Activated CD8-positive, alpha-beta memory T cell treated with anti-CD3 and anti-CD28 coated beads, Interleukin-2, amount 50 U/mL, for 24 hours (primary cell): ENCODE measurements around the gene DUSP7.

Source experiments
- DNase-seq: peaks from one replicate; pipeline ENCODE4 v3.0.0-alpha.2; 2020; ENCODE audit errors: extremely low read depth

The DUSP7 gene

DNA sequence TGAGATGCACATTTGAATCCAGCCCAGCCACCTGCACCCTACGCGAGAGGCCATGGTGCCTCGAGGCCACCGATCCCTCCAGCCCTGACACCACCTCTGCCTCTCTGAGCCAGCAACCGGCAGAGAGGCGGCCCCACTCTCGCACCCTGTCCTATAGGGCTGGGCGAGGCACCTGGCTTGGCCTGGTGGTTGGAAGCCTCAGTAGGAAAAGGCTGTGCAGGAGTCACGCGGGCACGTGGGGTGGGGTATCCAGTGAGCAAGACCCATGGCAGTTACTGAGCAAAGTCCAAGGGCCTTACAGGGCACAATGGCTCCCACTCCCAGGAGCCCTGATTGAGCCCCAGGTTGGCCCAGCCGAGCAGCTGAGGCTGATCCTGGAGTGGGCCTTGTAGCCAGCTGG is 12.4 kb upstream of the DUSP7 start:
- DNase-seq: no peak

DNA sequence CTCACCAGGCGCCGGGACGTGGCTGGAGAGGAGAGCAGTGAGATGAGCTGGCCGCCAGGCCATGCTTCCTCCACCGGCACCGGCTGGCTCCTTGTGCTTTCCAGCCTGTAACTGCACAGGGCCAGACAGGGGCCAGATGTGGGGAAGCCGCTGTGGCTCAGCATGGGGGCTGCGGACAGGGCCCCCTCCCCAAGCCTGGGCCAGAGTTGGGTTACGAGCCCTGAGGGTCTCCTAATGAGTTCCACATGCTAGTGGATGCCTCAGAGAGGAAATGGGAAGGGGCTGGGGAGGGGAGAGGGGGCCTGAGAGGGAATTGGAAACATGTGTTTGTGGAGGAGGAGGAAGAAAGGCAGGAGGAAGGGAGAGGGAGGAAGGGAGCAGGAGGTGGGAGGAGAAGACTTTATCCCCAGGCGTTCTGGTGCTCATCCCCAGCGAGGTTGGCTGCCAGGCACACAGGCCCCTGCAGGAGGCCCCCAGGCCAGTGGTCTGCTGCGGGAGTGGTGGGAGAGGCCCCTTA is 11.7 kb upstream of the DUSP7 start:
- no peak for DNase-seq

DNA sequence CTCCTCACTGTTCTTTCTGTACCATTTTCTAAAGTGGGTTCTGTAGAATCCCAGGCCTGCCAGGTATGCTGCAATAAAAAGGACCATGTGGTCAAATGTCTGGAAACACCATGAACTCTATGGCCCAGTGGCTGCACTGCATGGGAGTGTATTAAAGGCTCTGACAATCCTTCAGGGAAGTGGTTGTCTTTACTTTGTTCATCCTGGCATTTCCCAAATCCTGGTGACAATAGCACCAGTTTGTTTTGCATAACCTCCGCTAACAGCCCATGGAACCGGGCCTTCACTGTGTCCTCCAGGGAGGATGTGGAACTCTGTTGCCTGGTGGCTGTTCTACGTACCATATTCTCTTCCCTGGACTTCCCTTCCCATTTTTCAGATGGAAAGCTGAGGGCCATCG is 11.2 kb upstream of the DUSP7 start:
- no peak for DNase-seq

DNA sequence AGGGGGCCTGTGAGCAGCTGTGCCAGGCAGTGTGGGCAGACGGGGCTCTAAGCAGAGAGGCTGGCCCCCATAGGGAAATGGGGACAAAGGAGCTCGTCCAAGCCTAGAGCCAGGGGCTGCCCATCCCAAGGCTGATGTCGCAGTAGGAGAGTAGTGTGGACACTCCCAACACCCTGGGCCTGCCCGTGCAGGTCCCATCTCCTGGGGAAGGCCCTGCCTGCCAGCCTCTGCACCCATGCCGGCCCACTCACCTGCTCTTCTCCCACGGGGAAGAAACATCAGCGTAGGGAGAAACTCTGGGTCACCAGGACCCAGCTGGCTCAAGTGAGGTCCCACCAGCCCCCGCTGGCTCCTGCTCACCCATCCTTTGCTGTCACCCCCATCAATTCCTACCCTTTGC is 10.7 kb upstream of the DUSP7 start:
- DNase-seq: no peak

DNA sequence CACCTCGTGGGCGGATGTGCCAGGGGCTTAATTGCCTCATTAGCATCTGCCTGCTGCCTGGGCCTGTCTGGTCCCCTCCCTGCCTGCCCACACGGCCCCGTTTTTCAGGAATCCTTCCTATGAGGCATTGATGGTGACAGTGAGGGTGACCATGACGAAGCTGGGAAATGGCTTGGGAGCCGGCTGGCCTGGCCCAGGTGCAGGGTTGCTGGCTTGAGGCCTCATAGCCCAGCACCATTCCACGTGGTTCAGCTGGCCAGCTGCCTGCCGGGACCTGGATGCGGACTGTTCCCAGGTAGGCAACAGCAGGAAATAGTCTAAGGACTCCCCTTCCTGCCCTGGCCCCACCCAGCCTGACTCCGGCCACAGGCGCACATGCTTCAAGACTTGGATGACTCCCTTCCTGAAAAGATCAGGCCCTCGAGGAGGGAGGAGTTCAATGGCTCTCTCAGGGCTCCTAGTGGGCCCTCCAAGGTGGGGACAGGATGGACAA is 8.9 kb upstream of the DUSP7 start:
- no peak for DNase-seq

DNA sequence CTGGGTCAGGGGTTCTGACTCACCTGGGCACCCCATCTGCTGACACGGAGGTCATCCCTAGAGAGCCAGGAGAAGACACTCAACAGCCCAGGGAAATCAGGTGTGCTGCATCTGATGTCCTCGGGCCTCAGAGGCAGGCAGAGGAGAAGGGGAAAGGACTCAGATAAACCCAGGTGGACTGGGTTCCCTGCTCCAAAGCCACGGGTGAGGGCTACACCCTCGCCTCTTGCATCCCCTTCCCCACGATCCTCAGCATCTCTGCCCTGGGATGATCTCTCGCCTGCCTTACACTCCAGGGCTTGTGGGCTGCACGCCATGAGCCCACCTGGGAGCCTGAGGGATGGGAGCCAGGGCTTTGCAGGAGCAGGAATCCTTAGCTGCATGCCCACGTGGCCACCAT is 8.2 kb upstream of the DUSP7 start:
- no peak for DNase-seq

DNA sequence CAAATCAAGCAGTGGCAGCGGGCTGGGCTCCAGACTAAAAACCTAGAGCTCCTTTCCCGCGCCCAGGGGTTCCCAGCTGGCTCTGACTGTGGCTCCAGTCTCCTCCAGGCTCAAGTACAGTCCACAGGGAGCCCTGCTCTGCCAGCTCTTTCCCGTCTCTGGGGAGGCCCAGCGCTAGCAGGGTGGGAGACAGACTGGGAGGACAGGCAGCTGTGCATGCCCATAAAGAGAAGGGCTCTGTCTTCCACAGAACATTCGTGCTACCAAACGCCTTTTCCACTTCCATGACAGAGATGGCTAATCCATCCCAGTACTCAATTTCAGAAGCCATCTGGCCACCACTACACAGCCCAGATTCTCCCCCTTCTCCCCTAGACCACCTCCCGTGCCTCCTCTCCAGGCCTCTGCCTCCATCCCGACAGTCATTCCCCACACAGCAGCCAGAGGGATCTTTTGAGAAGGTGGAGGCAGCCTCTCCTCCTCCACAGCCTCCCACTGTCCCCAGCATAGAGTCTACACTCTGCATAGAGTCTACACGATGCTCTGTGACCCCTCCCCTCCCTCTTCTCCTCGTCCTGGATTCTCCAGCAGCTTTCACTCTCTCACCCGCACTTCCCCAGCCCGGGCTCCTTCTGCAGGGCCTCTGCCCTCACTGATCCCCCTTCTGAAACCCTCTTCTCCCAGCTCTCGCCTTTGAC is 6.8 kb upstream of the DUSP7 start:
- DNase-seq: no peak

DNA sequence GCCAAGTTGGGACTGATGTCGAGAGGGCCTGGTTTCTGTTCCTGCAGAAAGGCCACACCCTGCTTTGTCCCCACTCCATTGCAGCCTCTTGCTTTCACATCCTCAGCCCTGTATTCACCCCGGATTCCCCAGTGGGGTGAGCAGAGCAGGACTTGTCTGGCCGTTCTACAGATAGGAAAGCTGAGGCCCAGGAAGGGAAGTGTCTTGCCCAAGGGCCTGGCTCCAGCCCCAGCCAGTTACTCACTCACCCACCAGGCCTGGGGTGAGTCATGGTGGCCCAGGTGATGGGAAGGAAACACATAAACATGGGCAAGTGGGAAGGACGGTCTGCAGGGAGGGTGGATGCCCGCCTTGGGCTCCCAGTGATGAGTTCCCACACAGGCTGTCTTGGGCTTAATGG is 6.1 kb upstream of the DUSP7 start:
- no peak for DNase-seq

DNA sequence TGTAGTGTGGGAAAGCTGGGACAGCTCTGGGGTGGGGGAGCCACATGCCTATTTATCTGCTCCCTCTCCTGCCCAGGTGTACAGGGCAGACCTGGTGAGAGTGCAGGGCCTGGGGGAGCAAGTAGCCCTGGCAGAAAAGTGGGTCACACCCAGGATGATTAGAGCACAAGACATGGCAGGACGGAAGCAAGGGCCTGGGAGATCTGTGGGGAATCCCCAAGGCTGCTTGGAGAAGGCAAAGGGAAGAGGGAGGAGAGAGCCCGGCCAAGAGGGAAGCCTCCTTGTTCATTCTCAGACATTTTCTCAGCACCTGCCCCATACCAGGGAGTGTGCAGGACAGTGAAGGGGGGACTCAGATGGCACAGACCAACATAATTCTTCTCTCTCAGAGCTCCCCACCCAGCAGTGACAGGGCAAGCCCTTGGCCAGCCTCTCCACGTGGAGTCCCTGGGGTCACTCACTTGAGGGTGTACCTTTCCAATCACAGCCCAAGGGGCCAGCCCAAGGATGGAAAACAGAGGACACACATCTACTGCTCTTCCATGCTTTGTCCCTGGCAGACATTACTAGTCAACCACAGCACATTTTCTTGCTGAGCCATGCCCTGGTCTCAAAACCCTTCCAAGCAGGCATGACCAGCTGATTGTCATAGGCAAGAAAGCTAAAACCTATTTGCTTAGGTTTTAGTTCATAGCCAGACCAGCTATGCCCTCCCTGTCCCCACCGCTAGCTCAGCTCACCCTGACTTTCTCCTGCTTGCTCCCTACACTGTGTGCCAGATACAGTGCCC is 4.9 kb upstream of the DUSP7 start:
- DNase-seq: no peak

DNA sequence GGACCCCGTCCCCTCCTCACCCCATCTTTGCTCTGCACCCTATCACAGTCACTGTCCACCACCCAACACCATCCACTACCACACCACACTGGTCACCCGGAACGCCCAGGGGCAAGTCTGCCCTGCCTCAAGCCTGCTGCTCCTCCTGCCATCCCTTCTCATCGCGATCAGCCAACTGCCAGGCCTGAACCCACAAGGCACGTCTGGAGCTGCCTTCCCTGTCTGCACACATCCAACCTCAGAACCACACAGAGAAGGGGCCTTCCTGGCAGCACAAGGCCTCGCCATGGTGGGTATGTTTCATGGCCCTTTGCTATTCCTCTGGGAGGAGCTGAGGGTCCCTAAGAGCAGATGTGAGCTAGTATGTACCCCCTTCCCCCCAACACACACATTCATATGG is 3.4 kb upstream of the DUSP7 start:
- no peak for DNase-seq

DNA sequence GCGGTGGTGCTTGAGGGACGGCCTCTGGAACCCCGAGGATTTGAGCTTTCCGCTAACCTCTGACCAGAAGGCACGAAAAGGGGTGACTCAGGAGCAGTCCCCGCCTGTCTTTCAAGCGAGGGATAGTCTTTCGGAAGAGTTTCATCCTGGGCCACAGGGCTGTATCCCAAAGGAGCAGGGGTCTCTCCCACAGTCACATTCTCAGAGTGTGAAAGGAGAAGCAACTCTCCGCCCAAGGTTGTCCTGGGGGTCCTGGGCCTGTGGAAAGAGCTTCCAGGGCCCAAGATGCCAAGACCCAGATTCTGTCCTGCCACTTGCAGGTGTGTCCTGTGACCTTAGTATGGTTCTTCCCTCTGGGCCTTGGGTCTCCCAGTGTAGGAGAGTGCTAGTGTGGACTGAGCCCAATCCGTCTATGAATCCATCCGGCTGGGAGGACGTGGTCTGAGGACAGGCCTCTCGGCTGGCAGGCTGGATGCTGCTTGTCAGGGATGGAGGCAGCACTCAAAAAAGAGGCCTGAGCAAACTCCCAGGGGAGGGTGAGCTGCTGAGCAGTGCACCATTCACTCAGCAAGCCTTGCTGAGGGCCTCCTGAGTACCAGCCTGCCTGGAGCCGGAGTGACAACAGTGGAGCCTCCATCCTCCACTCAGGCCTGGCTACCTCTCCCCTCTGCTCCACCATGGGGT is 1.6 kb upstream of the DUSP7 start:
- no peak for DNase-seq

DNA sequence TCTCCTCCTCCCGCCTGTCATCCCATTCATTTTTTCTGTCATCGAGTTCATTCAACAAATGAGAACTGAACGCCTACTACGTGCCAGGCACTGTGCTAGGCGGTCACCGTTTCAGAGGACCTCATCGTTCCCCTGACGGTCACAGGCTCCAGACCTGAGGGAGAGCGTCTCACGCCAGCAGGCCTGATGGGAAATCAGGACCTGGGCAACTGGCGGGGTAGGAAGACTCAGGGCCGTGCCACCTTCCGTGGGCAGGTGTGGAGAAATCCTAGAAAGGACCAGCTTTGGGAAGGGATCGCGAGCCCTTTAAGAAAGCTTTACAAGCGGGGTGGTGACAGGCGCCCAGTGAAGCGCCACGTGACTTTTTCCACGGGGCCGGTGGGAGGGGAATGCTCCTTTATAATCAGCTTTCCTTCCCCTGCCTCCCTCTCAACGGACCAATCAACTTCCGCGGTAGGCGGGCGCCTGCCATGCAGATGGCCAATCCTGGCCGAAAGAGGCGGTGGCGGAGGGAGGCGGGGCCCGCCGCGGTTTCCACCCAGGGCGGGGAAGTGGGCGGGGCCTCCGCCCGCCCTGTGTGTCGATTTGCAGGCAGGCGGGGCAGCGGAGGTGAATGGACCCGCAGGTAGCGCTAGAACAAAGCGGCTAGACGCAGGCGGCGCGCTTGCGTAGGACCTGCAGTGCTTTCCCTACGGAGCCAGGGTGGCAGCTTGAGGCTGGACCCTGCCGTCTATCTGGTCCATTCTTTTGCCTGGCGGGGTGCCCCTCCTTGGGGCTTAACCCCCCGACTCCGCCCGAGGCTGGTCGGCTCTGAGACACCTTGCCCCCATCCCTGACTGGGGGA is 819 bp upstream of the DUSP7 start:
- DNase-seq: peak; percentile 99

DNA sequence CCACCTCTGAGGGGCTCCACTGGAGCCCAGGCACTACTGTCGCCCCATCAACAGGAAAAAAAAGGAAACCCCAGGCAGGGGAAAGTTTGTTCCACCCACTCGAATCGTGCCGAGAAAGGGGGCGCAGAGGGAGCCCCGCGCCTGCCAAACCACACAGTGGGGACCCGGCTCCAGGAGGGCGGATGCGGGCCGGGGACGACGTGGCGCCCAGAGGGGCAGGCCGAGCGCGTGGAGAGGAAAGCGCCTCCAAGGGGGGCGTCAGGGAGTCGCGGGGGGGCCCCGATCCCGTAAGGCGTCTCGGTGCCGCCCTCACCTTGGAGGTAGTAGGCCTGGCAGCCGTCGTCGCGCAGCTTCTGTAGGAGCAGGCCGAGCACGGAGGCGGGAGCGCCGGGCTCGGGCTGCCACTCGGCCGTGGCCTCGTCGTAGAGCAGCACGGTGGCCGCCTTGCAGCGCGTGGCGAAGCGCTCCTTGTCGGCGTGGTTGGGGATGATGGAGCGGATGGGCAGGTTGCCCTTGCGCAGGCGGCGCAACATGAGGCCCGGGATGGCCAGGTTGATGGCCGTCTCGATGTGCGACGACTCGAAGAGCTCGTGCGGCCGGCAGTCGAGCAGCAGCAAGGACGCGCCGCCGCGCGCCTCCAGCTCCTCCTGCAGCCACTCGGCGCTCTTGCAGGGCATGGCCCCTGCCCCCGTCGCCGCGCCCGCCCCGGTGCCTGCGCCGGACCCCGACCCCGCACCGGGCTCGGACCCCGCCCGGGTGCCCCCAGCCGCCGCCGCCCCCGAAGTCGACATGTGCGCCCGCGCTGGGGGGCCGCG is 627 bp downstream of the DUSP7 start:
- no peak for DNase-seq

DNA sequence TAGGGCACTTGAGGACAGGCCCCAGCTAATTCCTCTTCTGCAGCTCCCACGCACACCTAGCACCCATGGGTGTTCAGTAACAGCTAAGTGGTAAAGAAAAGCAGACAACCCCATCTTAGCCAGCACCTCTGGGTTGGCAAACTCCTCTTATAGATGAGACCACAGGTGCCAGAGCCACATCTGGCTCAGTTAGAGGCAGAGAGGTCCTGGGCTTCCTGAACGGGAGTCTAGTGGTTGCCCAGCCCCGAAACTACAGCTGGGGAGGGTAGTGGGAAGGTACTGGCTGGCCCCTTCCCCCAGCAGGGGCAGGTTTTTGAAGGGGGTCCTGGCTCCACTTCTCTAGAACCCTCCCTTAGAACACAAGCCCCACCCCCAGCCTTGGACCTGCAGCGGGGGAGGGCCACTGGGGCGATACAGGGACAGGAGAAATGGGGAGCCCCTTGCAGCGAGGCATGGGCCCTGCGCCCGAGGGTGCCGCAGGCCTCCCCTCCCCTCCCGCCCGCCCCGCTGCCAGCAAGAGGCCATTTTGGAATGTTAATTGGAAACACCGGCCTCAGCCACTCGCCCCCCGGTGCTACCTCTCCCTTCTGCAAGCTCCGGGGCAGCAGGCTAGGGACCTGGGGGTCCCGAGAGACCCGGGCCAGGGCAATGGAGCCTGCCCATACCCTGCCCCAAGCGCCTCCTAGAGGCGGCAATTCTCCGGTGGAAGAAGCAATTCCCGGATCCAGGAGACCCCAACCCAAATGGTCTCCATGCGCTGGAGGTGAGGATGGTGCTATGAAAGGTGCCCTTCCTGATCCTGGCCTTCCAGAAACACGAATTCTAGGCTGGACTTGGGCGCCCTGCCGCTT is 1.5 kb downstream of the DUSP7 start:
- DNase-seq: no peak

DNA sequence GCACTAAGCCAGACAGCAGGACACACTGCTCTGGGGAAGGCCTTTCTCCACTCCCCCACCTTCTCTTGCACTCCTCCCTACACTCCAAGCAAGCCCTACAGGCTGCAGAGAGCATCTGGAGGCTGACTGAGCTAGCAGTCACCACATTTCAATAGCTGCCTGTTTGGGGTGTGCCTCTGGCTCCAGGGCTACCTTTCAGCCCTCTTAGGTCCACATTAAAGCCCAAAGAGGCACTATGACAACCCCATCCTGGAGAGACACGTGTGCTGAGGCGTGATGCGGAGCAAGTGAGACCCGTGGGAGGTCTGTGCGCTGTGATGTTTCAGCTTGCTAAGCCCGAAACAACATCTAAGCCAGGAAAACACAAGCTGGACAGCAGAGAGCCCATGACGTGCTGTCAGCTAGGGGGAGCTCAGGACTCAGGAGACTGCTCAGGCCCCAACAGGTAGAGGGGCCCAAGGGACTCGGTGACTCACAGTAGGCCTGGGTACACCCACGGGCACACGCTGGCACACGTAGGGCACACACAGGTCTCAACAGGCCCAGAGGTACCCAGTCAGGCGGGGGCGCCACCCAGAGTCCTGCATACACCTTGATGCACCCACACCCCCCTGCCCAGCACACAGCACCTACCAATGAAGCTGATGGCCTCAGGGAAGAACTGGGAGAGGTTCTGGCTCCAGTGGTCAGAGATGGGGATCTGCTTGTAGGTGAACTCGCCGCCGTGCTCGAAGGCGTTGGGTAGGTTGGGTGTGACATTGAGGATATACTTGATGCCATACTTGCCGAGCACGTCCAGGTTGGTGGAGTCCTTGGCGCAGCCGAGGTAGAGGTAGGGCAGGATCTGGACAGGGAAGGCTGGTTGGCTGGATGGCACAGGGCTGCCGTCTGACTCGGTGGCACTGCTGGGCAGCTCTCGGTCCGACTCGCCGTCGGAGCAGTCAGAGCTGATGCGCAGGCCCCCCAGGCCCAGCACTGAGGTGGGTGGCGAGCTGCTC is 2.8 kb downstream of the DUSP7 start:
- no peak for DNase-seq

DNA sequence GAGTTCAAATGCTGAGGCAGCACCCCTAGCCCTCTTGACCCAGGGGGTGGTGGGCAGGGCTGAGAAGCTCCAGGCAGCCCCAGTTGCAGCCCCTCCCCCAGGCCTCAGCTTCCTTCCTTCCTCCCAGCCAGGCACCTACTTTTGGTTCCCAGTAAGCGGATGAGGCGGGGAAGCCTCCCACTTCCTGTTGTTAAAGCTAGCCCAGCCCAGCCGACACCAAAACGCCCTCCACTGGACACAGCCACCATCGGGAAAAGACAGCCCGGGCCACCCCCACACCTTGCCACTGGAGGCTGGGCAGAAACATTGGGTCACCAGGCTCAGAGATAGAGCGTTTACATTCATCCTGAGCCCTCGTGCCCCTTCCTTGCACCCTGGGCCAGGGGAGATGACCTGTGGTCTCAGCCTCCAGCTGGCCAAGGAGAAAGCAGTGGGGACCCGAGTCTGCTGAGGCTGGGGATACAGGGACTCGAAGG is 3.5 kb downstream of the DUSP7 start:
- no peak for DNase-seq

DNA sequence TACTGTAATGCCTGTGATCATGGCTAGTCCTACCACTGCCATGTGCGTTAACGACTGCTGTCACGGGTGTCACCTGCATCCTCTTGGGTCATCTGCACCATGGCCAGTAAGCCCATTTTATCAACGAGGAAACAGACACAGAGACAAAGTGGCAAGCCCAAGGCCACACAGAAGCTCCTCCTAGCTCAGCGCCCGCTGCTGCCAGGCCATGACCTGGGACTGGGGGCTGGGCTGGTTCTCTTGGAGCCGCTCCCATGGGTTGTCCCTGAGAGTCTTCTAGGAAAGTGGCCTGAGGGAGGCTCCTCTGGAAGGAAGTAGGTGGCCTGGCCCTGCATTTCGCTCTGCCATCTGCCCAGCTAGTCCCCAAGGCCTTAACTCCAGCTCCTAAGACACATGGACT is 4.9 kb downstream of the DUSP7 start:
- no peak for DNase-seq

DNA sequence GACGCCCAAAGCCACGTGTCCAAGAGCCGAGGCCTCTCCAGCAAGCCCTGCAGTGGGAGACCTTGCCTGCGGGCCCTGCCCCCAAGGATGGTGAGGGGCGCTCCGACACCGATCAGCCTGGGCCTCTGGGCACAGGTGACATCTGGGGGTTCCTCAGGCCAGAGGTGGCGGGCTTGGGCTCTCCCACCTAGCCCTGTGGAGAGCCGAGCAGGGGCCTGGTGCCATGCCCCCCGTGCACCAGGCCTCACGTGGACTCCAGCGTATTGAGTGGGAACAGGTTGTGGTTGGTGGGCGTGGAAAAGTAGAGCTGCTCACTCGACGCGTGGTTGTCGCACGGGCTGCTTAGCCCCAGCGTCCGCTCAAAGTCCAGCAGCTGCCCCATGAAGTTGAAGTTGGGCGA is 5.8 kb downstream of the DUSP7 start:
- no peak for DNase-seq
